K562 (cell line): ENCODE results near the gene PTPRM. TPM values are rescaled to one million over a fixed set of nuclear protein-coding genes. Genes with fewer than 3 reads are reported as not detected.

Source experiments
- ATAC-seq: fragments of 200-7000 bp; cut with Tn5 transposase; 3 replicates; pipeline ENCODE4 v1.9.1; 2020; ENCODE audit warnings: moderate library complexity
- BruUV-seq: library from RNA; stranded (reverse); fragments of 400-500 nt; replicated peaks from 2 replicates; lab custom pipeline; 2021; lab: Mats Ljungman, UMichigan
- CTCF ChIA-PET: fragments of 300-600 bp; formaldehyde crosslinking; extraction: SDS; loops from one replicate; lab custom pipeline; 2021; ENCODE audit warnings: low intra/inter-chr PET ratio; lab: Yijun Ruan, JAX
- POLR2A ChIA-PET: fragments of 300-600, 350-650 bp; sonication (Branson Sonifier 250); formaldehyde crosslinking; extraction: SDS; loops from one replicate; lab custom pipeline; 2021; ENCODE audit warnings: antibody characterized with exemption, inconsistent platforms; lab: Yijun Ruan, JAX
- DNase-seq, 4 experiments: peaks; one replicate each; pipeline versions ENCODE4 v3.0.0 to v3.0.0-alpha.2; 2011 to 2018; ENCODE audit warnings: low spot score in 3 of 4, mixed read lengths in 3 of 4; ENCODE audit errors: extremely low read depth in 1 of 4
- FAIRE-seq: peaks from 2 replicates; lab custom pipeline; 2011; peaks lifted over from hg19 to GRCh38; lab: Jason Lieb, UNC
- H2AFZ ChIP-seq: 2 replicates; pipeline ENCODE4 v1.6.0; 2011; ENCODE audit warnings: low read depth, low read length, control low read depth, inconsistent platforms
- H3K27ac ChIP-seq: fragments of 200-600 bp; 3 replicates; pipeline ENCODE4 v1.8.0; 2011; ENCODE audit warnings: low read depth, mild to moderate bottlenecking, control low read depth, inconsistent platforms, low read length, moderate library complexity, mixed read lengths; ENCODE audit errors: extremely low read depth
- H3K27me3 ChIP-seq, 2 experiments: fragments of 300-600 bp in 1 of 2; 2 replicates in 1 of 2; 3 replicates in 1 of 2; pipeline versions ENCODE4 v1.6.0 to v1.8.0; 2011; ENCODE audit warnings: inconsistent platforms in 2 of 2, low read length in 2 of 2, mild to moderate bottlenecking in 1 of 2, mixed read lengths in 1 of 2, moderate library complexity in 1 of 2; ENCODE audit not compliant: control insufficient read depth in 2 of 2, insufficient read depth in 2 of 2
- H3K36me3 ChIP-seq: fragments of 300-600 bp; 3 replicates; pipeline ENCODE4 v1.8.0; 2011; ENCODE audit warnings: mild to moderate bottlenecking, low read length, inconsistent platforms; ENCODE audit not compliant: control insufficient read depth, insufficient read depth
- H3K4me1 ChIP-seq, 2 experiments: fragments of 200-600 bp in 1 of 2; replicated peaks in 1 of 2; 2 replicates in 1 of 2; 3 replicates in 1 of 2; pipeline versions ENCODE4 v1.5.1 to v1.8.0; 2011; ENCODE audit warnings: inconsistent platforms in 2 of 2, low read length in 2 of 2, mild to moderate bottlenecking in 1 of 2, mixed read lengths in 1 of 2, moderate library complexity in 1 of 2; ENCODE audit not compliant: control insufficient read depth in 2 of 2, insufficient read depth in 2 of 2
- H3K4me2 ChIP-seq: 2 replicates; pipeline ENCODE4 v1.6.1; 2011; ENCODE audit warnings: low read length, control low read depth, inconsistent platforms, mixed read lengths; ENCODE audit not compliant: insufficient read depth
- H3K4me3 ChIP-seq: fragments of 200-600 bp; sonication (generic), shearing (Covaris generic); 2 replicates; pipeline ENCODE4 v1.5.1; 2016; ENCODE audit warnings: control low read depth, inconsistent platforms
- H3K79me2 ChIP-seq: fragments of 200-600 bp; 3 replicates; pipeline ENCODE4 v1.8.0; 2011; ENCODE audit warnings: low read length, inconsistent platforms; ENCODE audit not compliant: control insufficient read depth, insufficient read depth
- H3K9ac ChIP-seq, 2 experiments: 2 replicates each; pipeline versions ENCODE4 v1.6.0 to v1.6.1; 2011; ENCODE audit warnings: low read depth in 2 of 2, low read length in 2 of 2, control low read depth in 1 of 2, inconsistent platforms in 1 of 2, mild to moderate bottlenecking in 1 of 2, mixed read lengths in 1 of 2; ENCODE audit not compliant: insufficient read depth in 1 of 2
- H3K9me1 ChIP-seq: one replicate; pipeline ENCODE4 v1.6.0; 2011; ENCODE audit warnings: inconsistent platforms, mild to moderate bottlenecking, low read length, moderate library complexity; ENCODE audit not compliant: control insufficient read depth, insufficient read depth
- H3K9me3 ChIP-seq: replicated peaks from 2 replicates; pipeline ENCODE4 v1.5.1; 2011; ENCODE audit warnings: low read depth, low read length, inconsistent platforms; ENCODE audit not compliant: control insufficient read depth, insufficient read depth
- H4K20me1 ChIP-seq: replicated peaks from 2 replicates; pipeline ENCODE4 v1.6.1; 2011; ENCODE audit warnings: low read length, inconsistent platforms, mixed read lengths; ENCODE audit not compliant: control insufficient read depth, insufficient read depth
- NEUROD1 ChIP-seq: fragments of 150-350 bp; IDR thresholded peaks from 2 replicates; pipeline ENCODE4 v1.6.1; 2014; ENCODE audit warnings: borderline replicate concordance, low read length, low read depth; ENCODE audit not compliant: partially characterized antibody
- NFYB ChIP-seq: IDR thresholded peaks from 2 replicates; pipeline ENCODE4 v1.6.1; 2011; ENCODE audit warnings: mild to moderate bottlenecking, moderate library complexity; ENCODE audit not compliant: insufficient read length; ENCODE audit errors: extremely low read depth
- TBP ChIP-seq: optimal IDR thresholded peaks from 2 replicates; pipeline ENCODE3; 2011; ENCODE audit warnings: low read depth, low read length, improper control_type of control experiment
- U2AF1 ChIP-seq: fragments of 200-400 bp; formaldehyde crosslinking; optimal IDR thresholded peaks from 2 replicates; pipeline ENCODE3; 2017; ENCODE audit warnings: mild to moderate bottlenecking, low read depth, low read length, moderate library complexity
- ZNF263 ChIP-seq: sonication (generic); formaldehyde crosslinking; IDR thresholded peaks from 2 replicates; pipeline ENCODE4 v1.8.0; 2022; ENCODE audit warnings: mild to moderate bottlenecking, missing genetic modification reagents, borderline replicate concordance
- ZNF384 ChIP-seq: IDR thresholded peaks from 2 replicates; pipeline ENCODE4 v1.6.1; 2012; ENCODE audit warnings: low read depth, low read length, improper control_type of control experiment
- ZNF445 ChIP-seq: fragments of 250-450 bp; sonication (Bioruptor Pico); IDR thresholded peaks from 2 replicates; pipeline ENCODE4 v1.4.0; 2020; ENCODE audit warnings: low read depth, mild to moderate bottlenecking, moderate library complexity
- WGBS: fragments of 100-300 bp; shearing (Covaris generic); methylation state at CpG from one replicate; pipeline ENCODE4 v1.1.6; 2016; ENCODE audit warnings: low coverage, mixed read lengths; ENCODE audit not compliant: insufficient coverage; ENCODE audit errors: missing lambda C conversion rate; 5-methylcytosine and 5-hydroxymethylcytosine counted together
- in situ Hi-C: fragments of 300-500 bp; cut with MboI; formaldehyde crosslinking; loops from 4 replicates; pipeline ENCODE4 v1.15.0; 2018; ENCODE audit warnings: inconsistent platforms, mixed read lengths
- intact Hi-C: fragments of 100-400 bp; cut with micrococcal nuclease; formaldehyde crosslinking; loops from 2 replicates; pipeline ENCODE4 v1.14.2; 2022
- polyA plus RNA-seq, 8 experiments: library from polyadenylated mRNA; depleted of rRNA in 4 of 8; stranded (reverse) in 5 of 8; unstranded in 3 of 8; fragments of >200 nt; fragmentation: Nextera tagmentation in 2 of 8; fragmentation: Illumina TruSeq in 1 of 8; extraction: Ambion mirVana in 2 of 8; extraction: Trizol in 1 of 8; gene quantifications; 2 replicates each; pipeline versions ENCODE4 v1.2.1 to v1.2.3, GENCODE V29; 2011 to 2014; ENCODE audit warnings: inconsistent platforms in 1 of 8, missing spikeins in 1 of 8
- total RNA-seq, 7 experiments: library from RNA; depleted of rRNA in 6 of 7; stranded (reverse); fragments of >200 nt in 6 of 7; fragmentation: Illumina TruSeq in 2 of 7; extraction: Trizol in 2 of 7; gene quantifications; 2 replicates each; pipeline versions ENCODE4 v1.2.1 to v1.2.3, GENCODE V29; 2011 to 2021; ENCODE audit warnings: low replicate concordance in 1 of 7
- TF ChIP-seq, protein P1 (sequence below): sonication (generic); formaldehyde crosslinking; IDR thresholded peaks from 2 replicates; pipeline ENCODE4 v1.5.0; 2020; ENCODE audit warnings: missing genetic modification reagents
- TF ChIP-seq, protein P2 (sequence below): fragments of 250-450 bp; sonication (Bioruptor Pico); IDR thresholded peaks from 2 replicates; pipeline ENCODE4 v1.5.0; 2020; ENCODE audit warnings: mild to moderate bottlenecking, borderline replicate concordance
- TF ChIP-seq, protein P3 (sequence below), 3 experiments: IDR thresholded peaks in 2 of 3; conservative IDR thresholded peaks in 1 of 3; 2 replicates each; pipeline ENCODE4 v1.5.1; 2011 to 2012; ENCODE audit warnings: low read length in 3 of 3, mild to moderate bottlenecking in 3 of 3, control low read depth in 2 of 3, improper control_type of control experiment in 1 of 3, inconsistent platforms in 1 of 3, low read depth in 1 of 3, mixed read lengths in 1 of 3, moderate library complexity in 1 of 3; ENCODE audit not compliant: insufficient read depth in 2 of 3
- TF ChIP-seq, protein P4 (sequence below): fragments of 450-650 bp; formaldehyde crosslinking; IDR thresholded peaks from 2 replicates; pipeline ENCODE4 v1.4.0; 2020; ENCODE audit warnings: mild to moderate bottlenecking, moderate library complexity
- TF ChIP-seq, protein P5 (sequence below): sonication (generic); formaldehyde crosslinking; IDR thresholded peaks from 2 replicates; pipeline ENCODE4 v1.8.1; 2023; ENCODE audit warnings: mild to moderate bottlenecking, missing genetic modification reagents

Gene PTPRM
- total and polyA plus RNA-seq, 9 of the 15 experiments (the other 6 are each of a cell fraction or from before 2014, with no cell fraction given), result 0.03 to 0.16 (median 0.08) TPM; not detected in 3

DNA sequence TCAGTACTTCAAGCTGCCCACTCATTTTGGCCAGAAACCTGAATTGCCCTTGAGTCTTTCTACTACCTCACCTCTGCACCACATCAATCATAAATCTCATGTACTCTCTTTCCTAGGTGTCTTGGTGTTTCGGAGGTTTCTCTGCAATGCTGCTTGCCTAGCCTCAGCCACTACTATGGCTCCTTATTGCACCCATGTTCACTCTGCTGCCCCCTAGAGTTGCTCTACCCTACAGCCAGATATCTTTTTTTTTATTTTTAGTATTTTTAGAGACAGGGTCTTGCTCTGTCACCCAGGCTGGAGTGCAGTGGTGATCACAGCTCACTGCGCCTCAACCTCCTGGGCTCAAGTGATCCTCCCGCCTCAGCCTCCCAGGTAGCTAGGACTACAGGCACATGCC, 413.0 kb downstream of the PTPRM start:
- peak in 2 of 4 experiments; percentile 19 to 29 for DNase-seq
- POLR2A ChIA-PET, result no interaction called here
- H3K27me3 ChIP-seq, result 0 out of 5 replicates have a peak, but pooled peaks cover 0 to 4% of the 10 kb centered on the region in 2 experiments
- H3K9me3 ChIP-seq, result no peaks in the 10 kb centered on the region
- no peak overlapping the region for H2AFZ ChIP-seq
- BruUV-seq, result no TSS peak
- 2% methylated on average over 3 of the region's 3 CpGs for WGBS
- no peak overlapping the region for H3K4me3 ChIP-seq
- no peak for FAIRE-seq
- H3K27ac ChIP-seq, result no peak overlapping the region
- in situ Hi-C loops, result no loop called here
- intact Hi-C loops, result no loop called here
- no peak overlapping the region for H3K4me2 ChIP-seq
- CTCF ChIA-PET, result no interaction called here
- no peaks in the 10 kb centered on the region for H3K36me3 ChIP-seq
- no peaks in the 10 kb centered on the region for H3K9me1 ChIP-seq
- no peaks in the 10 kb centered on the region for H4K20me1 ChIP-seq
- H3K79me2 ChIP-seq, result no peaks in the 10 kb centered on the region
- ATAC-seq, result peak; percentile 67
- H3K9ac ChIP-seq, result no peak overlapping the region
- no peaks in the 10 kb centered on the region; a peak in 1 of 5 replicates for H3K4me1 ChIP-seq
- no peak for TF ChIP-seq U2AF1
- TF ChIP-seq ZNF384, result 0 out of 2 replicates have a peak, but pooled peaks have one; percentile 16
- TF ChIP-seq, protein P1, sequence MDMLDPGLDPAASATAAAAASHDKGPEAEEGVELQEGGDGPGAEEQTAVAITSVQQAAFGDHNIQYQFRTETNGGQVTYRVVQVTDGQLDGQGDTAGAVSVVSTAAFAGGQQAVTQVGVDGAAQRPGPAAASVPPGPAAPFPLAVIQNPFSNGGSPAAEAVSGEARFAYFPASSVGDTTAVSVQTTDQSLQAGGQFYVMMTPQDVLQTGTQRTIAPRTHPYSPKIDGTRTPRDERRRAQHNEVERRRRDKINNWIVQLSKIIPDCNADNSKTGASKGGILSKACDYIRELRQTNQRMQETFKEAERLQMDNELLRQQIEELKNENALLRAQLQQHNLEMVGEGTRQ, result no peak
- TF ChIP-seq NEUROD1, result no peak
- TF ChIP-seq ZNF445 (CRISPR knock-in tag), result no peak
- TF ChIP-seq, protein P2, sequence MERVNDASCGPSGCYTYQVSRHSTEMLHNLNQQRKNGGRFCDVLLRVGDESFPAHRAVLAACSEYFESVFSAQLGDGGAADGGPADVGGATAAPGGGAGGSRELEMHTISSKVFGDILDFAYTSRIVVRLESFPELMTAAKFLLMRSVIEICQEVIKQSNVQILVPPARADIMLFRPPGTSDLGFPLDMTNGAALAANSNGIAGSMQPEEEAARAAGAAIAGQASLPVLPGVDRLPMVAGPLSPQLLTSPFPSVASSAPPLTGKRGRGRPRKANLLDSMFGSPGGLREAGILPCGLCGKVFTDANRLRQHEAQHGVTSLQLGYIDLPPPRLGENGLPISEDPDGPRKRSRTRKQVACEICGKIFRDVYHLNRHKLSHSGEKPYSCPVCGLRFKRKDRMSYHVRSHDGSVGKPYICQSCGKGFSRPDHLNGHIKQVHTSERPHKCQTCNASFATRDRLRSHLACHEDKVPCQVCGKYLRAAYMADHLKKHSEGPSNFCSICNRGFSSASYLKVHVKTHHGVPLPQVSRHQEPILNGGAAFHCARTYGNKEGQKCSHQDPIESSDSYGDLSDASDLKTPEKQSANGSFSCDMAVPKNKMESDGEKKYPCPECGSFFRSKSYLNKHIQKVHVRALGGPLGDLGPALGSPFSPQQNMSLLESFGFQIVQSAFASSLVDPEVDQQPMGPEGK (CRISPR knock-in tag), result no peak
- TF ChIP-seq NFYB, result no peak
- TF ChIP-seq, protein P3, sequence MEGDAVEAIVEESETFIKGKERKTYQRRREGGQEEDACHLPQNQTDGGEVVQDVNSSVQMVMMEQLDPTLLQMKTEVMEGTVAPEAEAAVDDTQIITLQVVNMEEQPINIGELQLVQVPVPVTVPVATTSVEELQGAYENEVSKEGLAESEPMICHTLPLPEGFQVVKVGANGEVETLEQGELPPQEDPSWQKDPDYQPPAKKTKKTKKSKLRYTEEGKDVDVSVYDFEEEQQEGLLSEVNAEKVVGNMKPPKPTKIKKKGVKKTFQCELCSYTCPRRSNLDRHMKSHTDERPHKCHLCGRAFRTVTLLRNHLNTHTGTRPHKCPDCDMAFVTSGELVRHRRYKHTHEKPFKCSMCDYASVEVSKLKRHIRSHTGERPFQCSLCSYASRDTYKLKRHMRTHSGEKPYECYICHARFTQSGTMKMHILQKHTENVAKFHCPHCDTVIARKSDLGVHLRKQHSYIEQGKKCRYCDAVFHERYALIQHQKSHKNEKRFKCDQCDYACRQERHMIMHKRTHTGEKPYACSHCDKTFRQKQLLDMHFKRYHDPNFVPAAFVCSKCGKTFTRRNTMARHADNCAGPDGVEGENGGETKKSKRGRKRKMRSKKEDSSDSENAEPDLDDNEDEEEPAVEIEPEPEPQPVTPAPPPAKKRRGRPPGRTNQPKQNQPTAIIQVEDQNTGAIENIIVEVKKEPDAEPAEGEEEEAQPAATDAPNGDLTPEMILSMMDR (IDR thresholded peaks at IDR 0.05 in 2 of 3, conservative IDR thresholded peaks at IDR 0.05 in 1 of 3; ENCODE audit: insufficient read depth in 2 of 3, low read depth in 1 of 3, low read length in 3 of 3), result peak; percentile 19 to 40 (median 34); a peak in 3 of 6 replicates
- no peak for TF ChIP-seq ZNF263 (CRISPR knock-in tag)
- TF ChIP-seq TBP, result no peak
- TF ChIP-seq, protein P4, sequence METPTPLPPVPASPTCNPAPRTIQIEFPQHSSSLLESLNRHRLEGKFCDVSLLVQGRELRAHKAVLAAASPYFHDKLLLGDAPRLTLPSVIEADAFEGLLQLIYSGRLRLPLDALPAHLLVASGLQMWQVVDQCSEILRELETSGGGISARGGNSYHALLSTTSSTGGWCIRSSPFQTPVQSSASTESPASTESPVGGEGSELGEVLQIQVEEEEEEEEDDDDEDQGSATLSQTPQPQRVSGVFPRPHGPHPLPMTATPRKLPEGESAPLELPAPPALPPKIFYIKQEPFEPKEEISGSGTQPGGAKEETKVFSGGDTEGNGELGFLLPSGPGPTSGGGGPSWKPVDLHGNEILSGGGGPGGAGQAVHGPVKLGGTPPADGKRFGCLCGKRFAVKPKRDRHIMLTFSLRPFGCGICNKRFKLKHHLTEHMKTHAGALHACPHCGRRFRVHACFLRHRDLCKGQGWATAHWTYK, result no peak
- TF ChIP-seq, protein P5, sequence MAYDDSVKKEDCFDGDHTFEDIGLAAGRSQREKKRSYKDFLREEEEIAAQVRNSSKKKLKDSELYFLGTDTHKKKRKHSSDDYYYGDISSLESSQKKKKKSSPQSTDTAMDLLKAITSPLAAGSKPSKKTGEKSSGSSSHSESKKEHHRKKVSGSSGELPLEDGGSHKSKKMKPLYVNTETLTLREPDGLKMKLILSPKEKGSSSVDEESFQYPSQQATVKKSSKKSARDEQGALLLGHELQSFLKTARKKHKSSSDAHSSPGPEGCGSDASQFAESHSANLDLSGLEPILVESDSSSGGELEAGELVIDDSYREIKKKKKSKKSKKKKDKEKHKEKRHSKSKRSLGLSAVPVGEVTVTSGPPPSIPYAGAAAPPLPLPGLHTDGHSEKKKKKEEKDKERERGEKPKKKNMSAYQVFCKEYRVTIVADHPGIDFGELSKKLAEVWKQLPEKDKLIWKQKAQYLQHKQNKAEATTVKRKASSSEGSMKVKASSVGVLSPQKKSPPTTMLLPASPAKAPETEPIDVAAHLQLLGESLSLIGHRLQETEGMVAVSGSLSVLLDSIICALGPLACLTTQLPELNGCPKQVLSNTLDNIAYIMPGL (CRISPR knock-in tag), result no peak
